DMS114 treated with DMSO at 0.1 percent for 48 hours (cell line): ENCODE measurements around the gene UMPS.

Source experiments
- DNase-seq: peaks from one replicate; lab custom pipeline; 2025; ENCODE audit not compliant: unreplicated experiment; lab: John Stamatoyannopoulos, UW

Gene UMPS

GRCh38 chr3:124763206-124763605 lies 33.0 kb downstream of the UMPS start:
- DNase-seq, result no peak

- no peak for DNase-seq
Measured at GRCh38 chr3:124763644-124764358, 33.5 kb downstream of the UMPS start.

- no peak for DNase-seq
Measured at GRCh38 chr3:124764746-124765145, 34.5 kb downstream of the UMPS start.

DNA sequence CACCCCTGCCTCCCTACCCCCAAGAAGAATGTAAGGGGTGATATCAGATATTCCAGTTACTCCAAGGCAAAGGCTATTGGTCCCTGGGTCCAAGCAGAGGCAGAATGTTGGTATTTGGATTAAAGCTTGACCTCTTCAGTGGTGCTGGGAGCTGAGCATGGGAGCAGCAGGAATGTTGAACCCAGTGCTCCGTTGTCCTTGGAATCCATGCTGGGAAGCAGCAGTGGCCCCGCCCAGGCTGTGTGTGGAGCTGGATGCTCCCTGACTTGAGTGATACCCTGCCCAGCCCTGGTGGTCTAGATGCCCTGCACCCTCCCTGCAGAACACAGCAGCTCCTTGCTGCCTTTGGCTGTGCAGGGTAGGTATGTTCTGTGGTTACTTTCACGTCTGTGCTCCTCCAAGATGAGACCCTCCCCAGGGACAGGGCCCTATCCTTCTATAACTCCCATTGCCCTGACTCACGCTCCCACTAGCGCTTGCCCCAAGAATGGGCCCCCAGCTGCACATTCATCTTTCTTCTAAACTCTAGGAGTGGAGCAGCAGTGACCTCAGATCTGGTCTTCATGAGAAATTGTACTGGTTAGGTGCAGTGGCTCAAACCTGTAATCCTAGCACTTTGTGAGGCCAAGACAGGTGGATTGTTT lies 35.1 kb downstream of the UMPS start:
- no peak for DNase-seq

GRCh38 chr3:124766113-124767095 lies 36.2 kb downstream of the UMPS start:
- DNase-seq, result no peak

DNA sequence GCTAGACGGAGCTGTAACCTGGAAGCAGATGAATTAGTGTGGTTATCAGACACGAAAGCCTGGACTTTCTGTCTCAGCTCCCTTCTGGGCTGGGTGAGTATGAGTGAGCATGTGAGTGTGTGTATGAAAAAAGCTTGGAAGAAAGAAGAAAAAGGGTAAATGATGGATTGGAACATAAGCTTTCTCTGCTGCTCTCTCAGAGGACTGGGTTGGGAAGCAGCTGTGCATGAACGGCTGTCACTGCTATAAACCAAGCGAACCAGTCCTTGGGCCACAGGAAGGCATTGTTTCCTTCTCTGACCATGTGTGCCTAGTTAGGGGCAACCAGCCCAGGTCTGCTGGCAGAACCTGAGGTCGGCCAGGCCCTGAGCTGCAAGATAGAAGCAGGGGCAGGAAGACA lies 37.0 kb downstream of the UMPS start:
- DNase-seq, result no peak

- DNase-seq, result no peak
Measured at GRCh38 chr3:124767691-124768090, 37.4 kb downstream of the UMPS start.

GRCh38 chr3:124768812-124769211 lies 38.6 kb downstream of the UMPS start:
- no peak for DNase-seq

DNA sequence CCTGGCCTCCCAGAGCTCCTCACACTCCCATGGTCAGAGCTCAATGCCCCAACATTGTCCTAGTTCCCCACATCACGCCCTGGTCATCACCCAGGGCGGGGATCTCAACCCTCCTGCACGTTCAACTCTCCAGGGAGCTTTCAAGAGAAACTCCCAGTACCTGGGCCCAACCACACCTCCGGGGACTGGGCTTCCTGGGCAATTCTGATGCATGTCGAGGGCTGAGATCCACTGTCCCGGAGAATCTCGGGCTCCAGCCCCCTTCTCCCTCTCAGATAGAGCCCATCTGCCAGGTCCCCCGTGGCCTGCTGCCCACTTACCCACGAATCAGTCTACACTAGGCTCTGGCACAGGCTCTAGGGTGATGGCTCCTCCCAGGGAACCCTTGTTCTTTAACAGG lies 39.2 kb downstream of the UMPS start:
- no peak for DNase-seq

DNA sequence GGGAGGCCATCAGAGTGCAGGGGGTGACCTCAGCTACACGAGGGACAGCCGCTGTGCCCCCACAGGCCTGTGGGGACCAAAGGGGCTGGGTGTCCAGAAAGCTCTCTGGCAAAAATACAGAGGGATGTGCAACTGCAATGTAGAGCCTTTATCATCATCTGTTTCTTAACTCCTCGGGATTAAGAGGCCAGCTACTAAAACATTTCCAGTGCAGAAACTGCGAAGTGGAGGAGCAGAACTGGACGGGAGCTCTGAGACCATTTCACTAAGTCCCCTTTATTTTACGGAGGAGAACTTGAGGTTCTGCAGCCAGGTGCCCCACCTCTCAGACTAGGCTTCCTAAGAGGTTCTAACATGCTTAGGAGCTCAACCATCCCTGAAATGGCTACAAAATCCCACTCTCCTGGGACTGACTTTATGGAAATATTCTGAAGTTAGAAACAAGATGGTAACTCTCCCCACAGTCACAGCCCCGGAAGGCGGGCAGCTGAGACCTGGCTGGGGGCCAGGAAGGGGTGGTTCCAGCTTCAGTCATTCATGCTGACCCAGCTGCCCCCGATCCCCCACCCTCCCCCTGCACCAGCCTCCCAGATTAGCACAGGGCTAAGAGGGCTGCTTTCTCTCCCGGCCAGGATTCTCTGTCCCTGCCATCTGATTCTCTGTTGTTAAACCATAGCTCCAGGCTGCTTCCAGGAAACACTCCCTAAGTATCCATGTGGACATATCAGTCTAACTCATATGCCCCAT lies 40.3 kb downstream of the UMPS start:
- no peak for DNase-seq

- no peak for DNase-seq
Measured at GRCh38 chr3:124771083-124771445, 40.8 kb downstream of the UMPS start.

GRCh38 chr3:124772081-124772831 lies 42.0 kb downstream of the UMPS start:
- no peak for DNase-seq

- no peak for DNase-seq
Measured at GRCh38 chr3:124773351-124774326, 43.4 kb downstream of the UMPS start.

DNA sequence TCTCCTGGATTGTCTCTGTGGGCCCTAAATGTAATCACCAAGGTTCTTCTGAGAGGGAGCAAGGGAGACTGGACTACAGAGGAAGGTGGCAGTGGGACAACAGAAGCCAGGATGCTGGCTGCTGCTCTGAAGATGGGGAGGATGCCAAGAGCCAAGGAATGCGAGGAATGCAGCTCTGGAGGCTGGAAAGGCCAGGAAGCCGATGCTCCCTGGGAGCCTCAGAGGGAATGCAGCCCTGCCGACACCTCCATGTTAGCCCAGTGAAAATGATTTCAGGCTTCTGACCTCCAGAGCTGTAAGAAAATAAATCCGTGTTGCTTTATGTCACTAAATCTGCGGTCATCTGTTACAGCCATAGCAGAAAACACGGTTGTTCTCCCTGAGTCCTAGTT lies 44.1 kb downstream of the UMPS start:
- no peak for DNase-seq

GRCh38 chr3:124774841-124775402 lies 44.7 kb downstream of the UMPS start:
- DNase-seq, result no peak

DNA sequence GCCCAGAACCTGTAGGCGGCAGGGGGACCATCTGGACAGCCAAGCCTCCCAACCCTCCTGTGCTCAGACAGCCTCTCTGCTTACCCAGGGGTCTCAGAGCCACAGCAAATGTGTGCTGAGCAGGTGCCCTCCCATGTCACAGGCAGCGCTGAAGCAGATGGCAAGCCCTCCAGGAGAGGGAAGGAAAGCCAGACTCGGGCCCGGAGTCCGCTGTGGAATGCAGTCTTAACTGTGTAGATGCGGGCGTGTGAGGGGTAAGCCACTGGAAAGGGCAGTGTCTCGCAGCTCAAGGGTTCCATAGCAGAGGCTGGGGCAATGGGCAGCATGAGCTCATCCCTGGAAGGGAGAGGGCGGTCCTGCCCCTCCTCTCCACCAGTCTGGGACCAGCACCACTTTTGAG lies 45.6 kb downstream of the UMPS start:
- no peak for DNase-seq

DNA sequence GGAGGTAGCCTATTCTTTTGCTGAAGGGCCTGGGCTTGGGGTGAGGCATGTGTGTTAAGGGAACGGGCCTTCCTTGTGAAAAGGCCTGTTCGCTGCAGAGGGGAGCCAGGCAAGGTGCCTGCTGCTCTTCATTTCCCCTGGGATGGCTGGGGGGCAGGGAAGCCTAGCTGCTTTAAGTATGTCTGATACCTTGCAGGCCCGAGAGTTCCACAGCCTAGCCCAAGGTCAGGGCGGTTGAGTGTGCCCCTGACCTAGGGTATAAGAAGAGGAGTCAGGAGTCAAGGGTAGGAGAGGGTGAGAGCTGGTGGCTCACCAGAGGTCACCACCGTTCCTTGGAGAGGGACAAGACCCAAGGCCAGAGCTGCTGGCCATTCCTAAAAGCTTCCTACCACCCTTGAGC lies 46.6 kb downstream of the UMPS start:
- DNase-seq, result no peak

DNA sequence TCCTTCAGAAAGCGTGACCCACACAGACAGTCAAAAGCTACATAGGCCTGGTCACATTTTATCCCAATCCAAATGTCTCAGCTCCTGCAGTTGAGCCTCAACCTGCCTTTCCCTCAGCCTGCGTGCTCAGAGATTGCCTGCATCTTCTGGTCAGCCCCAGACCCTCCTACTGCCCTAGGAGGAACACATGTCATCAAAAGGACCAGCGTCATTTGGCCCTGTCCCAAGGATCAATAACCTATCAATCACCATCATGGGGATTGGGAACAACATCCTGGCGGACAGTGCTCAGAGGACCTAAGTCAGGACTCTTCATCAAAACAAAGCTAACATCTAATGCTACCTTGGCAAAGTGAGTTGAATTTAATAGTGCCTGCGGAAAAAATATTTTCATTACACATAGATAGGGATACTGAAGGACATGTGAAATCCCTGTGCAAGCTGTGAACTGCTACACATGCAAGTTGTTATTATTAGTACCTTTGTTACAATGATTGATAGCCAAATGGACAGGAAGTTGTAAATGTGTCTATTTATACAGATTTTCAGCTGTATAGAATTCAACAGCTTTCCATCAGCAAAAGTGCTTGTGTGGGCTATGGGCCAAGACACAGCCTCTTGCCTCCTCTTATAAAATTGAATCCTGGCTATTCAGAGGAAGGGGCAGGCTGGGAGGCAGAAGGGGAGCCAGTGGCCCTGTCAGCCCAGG lies 47.7 kb downstream of the UMPS start:
- no peak for DNase-seq
